Breast epithelium (tissue), 3 donors: ENCODE data around the gene SLC2A13.

ENCODE experiments used
- POLR2A ChIP-seq: fragments of 450-650 bp; IDR thresholded peaks from one replicate; pipeline ENCODE4 v1.6.1; 2016; ENCODE audit warnings: antibody characterized with exemption, mild to moderate bottlenecking, moderate library complexity
- POLR2AphosphoS5 ChIP-seq, 3 donors: sonication (generic); formaldehyde crosslinking; IDR thresholded peaks; one replicate each; pipeline ENCODE4 v1.6.1; 2017; ENCODE audit warnings: antibody characterized with exemption in 3 of 3
- TF ChIP-seq, protein P1 (sequence below), 3 donors: fragments of 450-650 bp; IDR thresholded peaks; one replicate each; pipeline ENCODE4 v1.5.1; 2016 to 2017; ENCODE audit warnings: antibody characterized with exemption in 3 of 3, mild to moderate bottlenecking in 3 of 3, moderate library complexity in 3 of 3

DNA sequence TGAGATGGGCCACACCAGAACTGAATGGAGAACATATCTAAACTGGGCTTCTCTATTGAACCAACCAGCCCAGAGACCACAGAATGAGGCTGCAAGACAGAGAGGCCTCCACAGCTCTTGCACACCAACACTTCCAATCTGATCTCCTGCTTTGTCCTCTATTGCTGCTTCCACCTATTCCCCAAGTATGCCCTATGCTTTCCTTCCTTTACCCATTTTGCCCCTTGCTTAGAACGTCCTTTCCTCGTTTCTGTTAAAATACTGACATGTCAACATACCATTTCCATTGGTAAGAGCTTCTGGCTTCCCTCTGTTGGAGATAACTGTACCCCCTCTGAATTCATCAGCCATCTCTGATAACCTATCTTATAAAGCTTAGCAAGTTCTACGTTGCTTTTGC is 2.8 kb downstream of the SLC2A13 start:
- TF ChIP-seq, protein P1, sequence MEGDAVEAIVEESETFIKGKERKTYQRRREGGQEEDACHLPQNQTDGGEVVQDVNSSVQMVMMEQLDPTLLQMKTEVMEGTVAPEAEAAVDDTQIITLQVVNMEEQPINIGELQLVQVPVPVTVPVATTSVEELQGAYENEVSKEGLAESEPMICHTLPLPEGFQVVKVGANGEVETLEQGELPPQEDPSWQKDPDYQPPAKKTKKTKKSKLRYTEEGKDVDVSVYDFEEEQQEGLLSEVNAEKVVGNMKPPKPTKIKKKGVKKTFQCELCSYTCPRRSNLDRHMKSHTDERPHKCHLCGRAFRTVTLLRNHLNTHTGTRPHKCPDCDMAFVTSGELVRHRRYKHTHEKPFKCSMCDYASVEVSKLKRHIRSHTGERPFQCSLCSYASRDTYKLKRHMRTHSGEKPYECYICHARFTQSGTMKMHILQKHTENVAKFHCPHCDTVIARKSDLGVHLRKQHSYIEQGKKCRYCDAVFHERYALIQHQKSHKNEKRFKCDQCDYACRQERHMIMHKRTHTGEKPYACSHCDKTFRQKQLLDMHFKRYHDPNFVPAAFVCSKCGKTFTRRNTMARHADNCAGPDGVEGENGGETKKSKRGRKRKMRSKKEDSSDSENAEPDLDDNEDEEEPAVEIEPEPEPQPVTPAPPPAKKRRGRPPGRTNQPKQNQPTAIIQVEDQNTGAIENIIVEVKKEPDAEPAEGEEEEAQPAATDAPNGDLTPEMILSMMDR (IDR thresholded peaks at IDR 0.05), result no peak
- TF ChIP-seq POLR2AphosphoS5 (IDR thresholded peaks at IDR 0.05) (no peak), POLR2A (no peak)
